Measurements from ENCODE around the gene L2HGDH.

- TF ChIP-seq, protein P1, sequence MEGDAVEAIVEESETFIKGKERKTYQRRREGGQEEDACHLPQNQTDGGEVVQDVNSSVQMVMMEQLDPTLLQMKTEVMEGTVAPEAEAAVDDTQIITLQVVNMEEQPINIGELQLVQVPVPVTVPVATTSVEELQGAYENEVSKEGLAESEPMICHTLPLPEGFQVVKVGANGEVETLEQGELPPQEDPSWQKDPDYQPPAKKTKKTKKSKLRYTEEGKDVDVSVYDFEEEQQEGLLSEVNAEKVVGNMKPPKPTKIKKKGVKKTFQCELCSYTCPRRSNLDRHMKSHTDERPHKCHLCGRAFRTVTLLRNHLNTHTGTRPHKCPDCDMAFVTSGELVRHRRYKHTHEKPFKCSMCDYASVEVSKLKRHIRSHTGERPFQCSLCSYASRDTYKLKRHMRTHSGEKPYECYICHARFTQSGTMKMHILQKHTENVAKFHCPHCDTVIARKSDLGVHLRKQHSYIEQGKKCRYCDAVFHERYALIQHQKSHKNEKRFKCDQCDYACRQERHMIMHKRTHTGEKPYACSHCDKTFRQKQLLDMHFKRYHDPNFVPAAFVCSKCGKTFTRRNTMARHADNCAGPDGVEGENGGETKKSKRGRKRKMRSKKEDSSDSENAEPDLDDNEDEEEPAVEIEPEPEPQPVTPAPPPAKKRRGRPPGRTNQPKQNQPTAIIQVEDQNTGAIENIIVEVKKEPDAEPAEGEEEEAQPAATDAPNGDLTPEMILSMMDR (IDR thresholded peaks at IDR 0.05 in 4 of 5, conservative IDR thresholded peaks at IDR 0.05 in 1 of 5), result no peak
- TF ChIP-seq POLR2A (IDR thresholded peaks at IDR 0.05), result no peak
These were observed 23.9 kb downstream of the L2HGDH start for GRCh38 chr14:50288146-50288545.

All from gastrocnemius medialis (tissue), 4 donors.